Left lung (tissue), 10 donors: ENCODE data around the gene PRR23E. TPM values are rescaled to one million over a fixed set of nuclear protein-coding genes. Genes with fewer than 3 reads are reported as not detected.

ENCODE experiments used
- ATAC-seq: fragments of 200-7000 bp; cut with Tn5 transposase; one replicate; pipeline ENCODE4 v1.9.1; 2020; ENCODE audit warnings: moderate library complexity
- DNase-seq, 4 donors: peaks; one replicate each; pipeline ENCODE4 v3.0.0-alpha.2; 2013 to 2020
- H3K27ac ChIP-seq, 2 donors: fragments of 200-600 bp; sonication (generic) in 1 of 2; one replicate each; pipeline versions ENCODE4 v1.5.0 to v1.8.0; 2020 to 2021
- H3K27me3 ChIP-seq, 2 donors: fragments of 200-600 bp; sonication (generic) in 1 of 2; one replicate each; pipeline versions ENCODE4 v1.5.0 to v1.8.0; 2020 to 2021
- H3K36me3 ChIP-seq, 2 donors: fragments of 200-600 bp; sonication (generic) in 1 of 2; one replicate each; pipeline versions ENCODE4 v1.5.0 to v1.8.0; 2020 to 2021
- H3K4me1 ChIP-seq, 2 donors: fragments of 200-600 bp; one replicate each; pipeline ENCODE4 v1.8.0; 2021
- H3K4me3 ChIP-seq, 2 donors: fragments of 200-600 bp; sonication (generic) in 1 of 2; one replicate each; pipeline versions ENCODE4 v1.5.0 to v1.8.0; 2020 to 2021; ENCODE audit warnings: mild to moderate bottlenecking in 1 of 2
- H3K9me3 ChIP-seq, 2 donors: fragments of 200-600 bp; sonication (generic) in 1 of 2; one replicate each; pipeline versions ENCODE4 v1.5.0 to v1.8.0; 2020 to 2021
- intact Hi-C, 2 donors: fragments of 100-400 bp; cut with DNase I; formaldehyde crosslinking; loops; one replicate each; pipeline versions ENCODE4 v1.11.2 to v1.14.2; 2022
- polyA plus RNA-seq, 6 donors: library from polyadenylated mRNA; unstranded; fragments of 120-200 nt; gene quantifications; one replicate each; pipeline ENCODE4 v1.2.1, GENCODE V29; 2013; ENCODE audit not compliant: insufficient read length in 6 of 6
- total RNA-seq, 2 donors: library from RNA; stranded (reverse); fragmentation: NEBNext Ultra II Directional; extraction: Animal tissue kit (Norgen Biotek cat#: 25700); gene quantifications; one replicate each; pipeline ENCODE4 v1.2.1, GENCODE V29; 2021
- TF ChIP-seq, protein P1 (sequence below), 2 donors: fragments of 200-600 bp; sonication (generic) in 1 of 2; IDR thresholded peaks; one replicate each; pipeline versions ENCODE4 v1.5.0 to v1.8.0; 2021; ENCODE audit warnings: antibody characterized with exemption in 2 of 2
- donor health status: DM: no; HTN: yes; CAD: no.
- donor health status: DM: no; HTN: no; CAD: no.

The PRR23E gene
- total and polyA plus RNA-seq, 8 donors: not detected

DNA sequence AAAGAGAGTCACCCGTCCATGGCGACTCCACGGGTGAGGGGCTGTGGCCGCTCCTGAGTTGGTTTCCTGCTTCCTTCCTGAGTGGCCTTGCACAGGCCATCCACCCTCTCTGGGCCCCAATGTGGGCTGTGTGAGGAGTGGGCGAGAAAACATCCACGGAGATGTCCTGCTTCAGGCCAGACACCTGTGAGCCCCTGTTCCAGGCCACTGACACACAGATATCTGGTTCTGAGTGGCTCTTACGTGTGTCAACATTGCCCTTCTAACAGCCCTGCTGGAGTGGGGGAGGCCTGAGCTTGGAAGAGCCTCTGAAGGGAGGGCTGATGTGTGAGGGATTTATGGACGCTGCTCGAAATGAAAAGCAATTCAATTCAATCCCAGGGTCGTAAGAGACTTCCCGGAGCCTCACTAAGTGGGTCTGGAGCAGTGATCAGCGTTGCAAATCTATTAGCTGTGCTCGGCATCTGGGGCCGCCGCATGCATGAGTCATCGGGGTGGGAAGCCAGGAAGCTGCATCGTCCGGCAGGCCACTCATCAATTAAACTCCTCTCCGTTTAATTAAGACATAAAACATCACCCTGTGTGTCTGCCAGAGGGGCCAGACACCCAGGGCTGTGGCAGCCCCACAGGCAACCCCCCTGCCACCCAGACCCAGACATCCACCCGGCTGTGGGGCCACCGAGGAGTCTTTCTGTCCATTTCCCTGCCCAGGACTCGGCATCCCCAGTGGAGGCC lies 20.0 kb upstream of the PRR23E start:
- TF ChIP-seq, protein P1, sequence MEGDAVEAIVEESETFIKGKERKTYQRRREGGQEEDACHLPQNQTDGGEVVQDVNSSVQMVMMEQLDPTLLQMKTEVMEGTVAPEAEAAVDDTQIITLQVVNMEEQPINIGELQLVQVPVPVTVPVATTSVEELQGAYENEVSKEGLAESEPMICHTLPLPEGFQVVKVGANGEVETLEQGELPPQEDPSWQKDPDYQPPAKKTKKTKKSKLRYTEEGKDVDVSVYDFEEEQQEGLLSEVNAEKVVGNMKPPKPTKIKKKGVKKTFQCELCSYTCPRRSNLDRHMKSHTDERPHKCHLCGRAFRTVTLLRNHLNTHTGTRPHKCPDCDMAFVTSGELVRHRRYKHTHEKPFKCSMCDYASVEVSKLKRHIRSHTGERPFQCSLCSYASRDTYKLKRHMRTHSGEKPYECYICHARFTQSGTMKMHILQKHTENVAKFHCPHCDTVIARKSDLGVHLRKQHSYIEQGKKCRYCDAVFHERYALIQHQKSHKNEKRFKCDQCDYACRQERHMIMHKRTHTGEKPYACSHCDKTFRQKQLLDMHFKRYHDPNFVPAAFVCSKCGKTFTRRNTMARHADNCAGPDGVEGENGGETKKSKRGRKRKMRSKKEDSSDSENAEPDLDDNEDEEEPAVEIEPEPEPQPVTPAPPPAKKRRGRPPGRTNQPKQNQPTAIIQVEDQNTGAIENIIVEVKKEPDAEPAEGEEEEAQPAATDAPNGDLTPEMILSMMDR (IDR thresholded peaks at IDR 0.05): no peak
- Histone ChIP-seq H3K4me3 (no peak overlapping the region), H3K27me3 (peaks cover 0 to 42% of the 10 kb centered on the region in 2 donors), H3K27ac (no peak overlapping the region), H3K9me3 (no peaks in the 10 kb centered on the region), H3K4me1 (no peaks in the 10 kb centered on the region), H3K36me3 (no peaks in the 10 kb centered on the region)
- ATAC-seq (peak; percentile 49), DNase-seq (peak in 1 of 4 donors; percentile 74)
- intact Hi-C loops: no loop called here

- DNase-seq: no peak
- TF ChIP-seq, protein P1 (IDR thresholded peaks at IDR 0.05): no peak
- Histone ChIP-seq H3K4me1 (no peaks in the 10 kb centered on the region), H3K27ac (no peak overlapping the region), H3K9me3 (no peaks in the 10 kb centered on the region), H3K36me3 (no peaks in the 10 kb centered on the region), H3K4me3 (no peak overlapping the region), H3K27me3 (peaks cover 0 to 40% of the 10 kb centered on the region in 2 donors)
- no peak for ATAC-seq
- intact Hi-C loops: no loop called here
These were observed 19.3 kb upstream of the PRR23E start for GRCh38 chr3:127173516-127174166.

- no peaks in the 10 kb centered on the region for H3K4me1 ChIP-seq
- intact Hi-C loops: no loop called here
- ATAC-seq: no peak
- peaks cover 0 to 40% of the 10 kb centered on the region in 2 donors for H3K27me3 ChIP-seq
- H3K4me3 ChIP-seq: no peak overlapping the region
- H3K36me3 ChIP-seq: no peaks in the 10 kb centered on the region
- TF ChIP-seq, protein P1 (IDR thresholded peaks at IDR 0.05): no peak
- DNase-seq: no peak
- H3K27ac ChIP-seq: no peak overlapping the region
- H3K9me3 ChIP-seq: no peaks in the 10 kb centered on the region
These were observed 18.6 kb upstream of the PRR23E start for GRCh38 chr3:127174284-127174683.

DNA sequence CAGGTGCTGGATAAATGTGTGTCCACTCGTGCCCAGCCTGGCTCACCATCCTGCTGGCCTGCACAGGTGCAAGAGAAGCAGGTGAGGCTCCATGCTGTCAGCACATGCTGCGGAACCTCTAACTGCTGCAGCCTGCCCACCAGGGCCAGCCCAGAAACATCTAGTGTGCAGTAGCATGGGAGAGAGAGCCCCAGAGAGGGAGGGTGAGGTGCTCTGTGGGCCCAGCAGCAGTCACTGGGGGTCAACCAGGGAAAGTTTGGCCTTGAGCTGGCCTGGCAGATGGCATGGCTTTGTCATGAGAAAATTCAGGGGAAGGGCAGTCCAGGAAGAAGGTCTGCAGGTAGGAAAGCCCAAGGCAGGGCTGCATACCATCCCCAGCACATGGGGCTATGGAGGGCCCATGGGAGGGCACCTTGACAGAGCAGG lies 18.2 kb upstream of the PRR23E start:
- Histone ChIP-seq H3K4me1 (no peaks in the 10 kb centered on the region), H3K9me3 (no peaks in the 10 kb centered on the region), H3K36me3 (no peaks in the 10 kb centered on the region), H3K4me3 (no peak overlapping the region), H3K27ac (no peak overlapping the region), H3K27me3 (peaks cover 0 to 40% of the 10 kb centered on the region in 2 donors)
- ATAC-seq: no peak
- no peak for DNase-seq
- TF ChIP-seq, protein P1 (IDR thresholded peaks at IDR 0.05): no peak
- intact Hi-C loops: no loop called here

GRCh38 chr3:127175272-127175671 lies 17.7 kb upstream of the PRR23E start:
- intact Hi-C loops: no loop called here
- ATAC-seq (no peak), DNase-seq (no peak)
- TF ChIP-seq, protein P1 (IDR thresholded peaks at IDR 0.05): no peak
- no peak overlapping the region for H3K4me3 ChIP-seq
- H3K36me3 ChIP-seq: no peaks in the 10 kb centered on the region
- H3K9me3 ChIP-seq: no peaks in the 10 kb centered on the region
- H3K27me3 ChIP-seq: peaks cover 0 to 40% of the 10 kb centered on the region in 2 donors
- no peaks in the 10 kb centered on the region for H3K4me1 ChIP-seq
- no peak overlapping the region for H3K27ac ChIP-seq
